GM21825 (cell line): ENCODE data around the gene PANK3.

Source experiments
- ATAC-seq: cut with Tn5 transposase; IDR thresholded peaks from one replicate; pipeline ENCODE4 v1.9.1; 2021; ENCODE audit warnings: mild to moderate bottlenecking, moderate library complexity; ENCODE audit not compliant: unreplicated experiment

PANK3 gene

DNA sequence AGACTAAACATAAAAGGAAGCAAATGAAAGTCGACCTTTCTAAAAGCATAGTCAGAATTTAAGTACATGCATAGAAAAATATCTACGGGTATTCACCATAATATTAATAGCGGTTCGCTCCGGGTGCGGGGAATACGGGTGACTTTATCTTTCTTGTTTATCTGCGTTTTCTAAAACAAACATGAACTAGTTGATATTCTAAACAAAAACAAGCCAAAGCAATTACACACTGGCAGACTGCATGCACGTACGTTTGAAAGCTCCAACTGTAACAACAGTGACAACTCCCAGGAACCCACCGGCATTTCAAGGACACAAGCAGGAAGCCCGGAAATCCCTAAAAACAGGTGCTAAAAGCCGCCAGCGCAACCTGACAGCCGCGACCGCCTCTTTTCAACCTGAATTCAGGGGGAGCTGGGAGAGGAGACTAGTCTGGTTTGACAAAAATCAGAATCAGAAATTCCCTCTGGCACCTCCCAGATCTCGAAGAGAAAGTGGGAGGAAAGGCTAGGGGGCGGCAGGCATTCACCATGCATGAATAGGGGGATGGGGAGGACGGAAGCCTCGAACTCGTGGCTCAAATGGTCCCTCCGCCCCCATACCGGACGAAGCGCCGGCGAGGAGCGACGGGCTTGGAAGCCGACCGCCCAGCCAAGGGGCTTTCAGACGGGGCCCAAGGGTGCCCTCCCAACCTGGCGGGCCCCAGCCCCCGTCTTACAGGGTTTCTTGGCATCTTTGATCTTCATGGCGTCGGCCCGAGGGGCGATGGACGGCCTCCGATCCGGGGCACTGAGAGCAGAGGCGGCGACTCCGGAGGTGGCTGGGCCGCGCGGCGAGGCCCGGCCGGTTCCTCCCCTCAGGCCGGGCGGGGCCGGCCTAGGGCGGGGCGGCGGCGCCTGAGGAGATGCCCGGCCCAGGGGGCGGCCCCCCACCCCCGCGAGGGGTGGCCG, at the start of gene PANK3:
Gene PANK3 (minus strand): TSS at position 831 of the 950 bp plus-strand sequence. CDS start 85 bp downstream, at position 746.
- peak; percentile 52 for ATAC-seq

DNA sequence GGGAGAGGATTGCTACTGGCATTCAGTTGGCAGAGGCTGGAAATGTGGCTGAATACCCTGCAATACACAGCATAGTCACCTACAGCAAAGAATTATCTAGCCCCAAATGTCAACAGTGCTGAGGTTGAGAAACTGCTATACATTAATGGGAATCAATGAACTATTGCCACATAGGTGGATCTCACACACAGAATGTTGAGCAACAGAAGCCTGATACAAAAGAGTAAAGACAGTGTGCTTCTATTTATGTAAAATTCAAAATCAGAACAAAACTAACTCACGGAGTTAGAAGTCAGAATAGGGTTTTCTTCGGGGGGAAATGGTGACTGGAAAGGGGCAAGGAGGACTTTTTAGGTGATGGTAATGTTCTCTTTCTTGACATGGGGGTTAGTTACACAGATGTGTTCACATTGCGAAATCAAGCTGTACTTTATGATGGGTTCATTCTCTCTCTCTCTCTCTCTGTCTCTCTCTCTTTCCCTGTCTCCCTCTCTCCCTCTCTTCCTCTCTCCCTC, 45.7 kb upstream of the PANK3 start:
- ATAC-seq = no peak

DNA sequence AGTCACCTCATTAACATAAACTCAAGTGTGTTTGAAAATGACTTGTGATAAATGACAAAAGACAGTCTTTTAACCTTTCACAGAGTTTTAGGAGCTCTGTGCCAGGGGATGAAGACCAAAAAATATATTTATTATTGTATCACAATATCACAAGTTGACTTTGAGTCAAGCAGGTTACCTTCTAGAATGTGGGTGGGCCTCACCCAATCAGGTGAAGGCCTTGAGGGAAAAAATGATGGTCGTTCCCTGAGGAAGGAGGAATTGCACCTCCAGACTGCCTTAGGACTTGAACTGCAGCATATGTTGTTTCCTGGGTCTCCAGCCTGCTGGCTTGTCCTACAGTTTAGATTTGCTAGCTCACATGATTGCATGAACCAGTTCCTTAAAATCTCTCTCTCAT, 41.6 kb upstream of the PANK3 start:
- ATAC-seq = no peak

DNA sequence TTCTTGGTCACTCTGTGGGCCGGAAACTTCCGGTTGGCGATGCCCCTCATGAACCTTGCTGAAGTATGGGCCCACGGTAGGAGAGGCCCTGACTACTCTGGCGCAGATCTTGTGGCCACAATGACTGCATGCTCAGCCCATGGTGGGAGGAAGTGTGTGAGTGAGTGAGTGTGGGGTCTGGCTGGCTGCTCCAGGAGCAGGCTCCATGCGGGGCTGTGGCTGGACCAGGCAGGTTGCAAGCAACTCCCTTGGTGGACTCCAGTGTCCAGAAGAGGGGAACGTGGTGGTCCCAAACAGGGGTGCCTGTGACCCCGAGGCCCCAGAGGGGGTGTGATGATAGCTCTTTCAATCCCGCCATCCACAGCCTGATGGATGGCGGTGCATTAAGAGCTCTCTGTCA, 35.5 kb upstream of the PANK3 start:
- ATAC-seq = no peak

DNA sequence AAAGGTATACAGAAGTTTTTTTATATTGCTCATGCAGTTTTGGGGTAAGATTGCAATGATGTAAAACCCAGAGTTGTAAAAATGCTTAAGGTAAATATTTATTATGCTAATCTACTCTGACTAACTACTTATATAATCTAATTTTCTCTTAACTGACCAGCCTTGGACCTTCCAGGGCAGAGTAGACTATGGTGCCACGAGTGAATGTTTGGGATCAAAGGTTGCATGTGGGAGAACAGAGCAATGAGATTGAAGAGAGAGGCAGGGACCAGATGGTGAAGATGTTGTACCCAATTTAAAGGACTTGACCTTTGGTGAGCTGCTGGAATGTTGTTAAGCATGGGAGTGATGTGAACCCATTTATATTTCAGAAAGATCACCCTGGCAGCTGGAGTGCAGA, 34.8 kb upstream of the PANK3 start:
- ATAC-seq = no peak

DNA sequence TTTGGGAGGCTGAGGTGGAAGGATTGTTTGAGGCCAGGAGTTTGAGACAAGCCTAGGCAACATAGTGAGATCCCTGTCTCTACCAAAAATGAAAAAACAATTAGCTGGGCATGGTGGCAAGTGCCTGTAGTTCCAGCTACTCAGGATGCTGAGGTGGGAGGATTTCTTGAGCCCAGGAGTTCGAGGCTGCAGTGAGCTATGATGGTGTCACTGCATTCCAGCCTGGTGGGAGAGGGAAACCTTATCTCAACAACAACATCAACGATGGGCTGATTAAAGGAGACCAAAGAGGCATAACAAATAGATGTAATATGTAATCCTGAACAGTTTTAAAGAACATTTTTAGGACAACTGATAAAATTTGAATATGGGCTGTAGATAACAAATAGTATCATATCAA, 34.2 kb upstream of the PANK3 start:
- ATAC-seq = no peak

DNA sequence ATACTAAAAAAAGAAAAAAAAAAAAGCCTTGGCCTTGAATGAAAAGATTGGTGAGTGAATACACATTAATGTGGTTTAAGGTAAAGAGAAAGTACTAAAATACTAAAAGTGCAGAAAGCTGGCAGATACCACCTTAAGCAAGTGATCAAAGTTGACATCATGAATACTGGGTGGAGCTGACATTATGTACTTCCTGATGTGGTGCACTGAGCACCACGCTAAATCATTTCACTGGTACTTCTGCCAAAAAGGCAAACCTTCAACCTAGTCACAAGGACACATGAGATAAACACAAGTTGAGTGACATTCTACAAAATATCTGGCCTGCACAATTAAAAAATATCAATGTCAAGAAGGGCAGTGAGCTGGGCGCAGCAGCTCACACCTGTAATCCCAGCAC, 33.8 kb upstream of the PANK3 start:
- no peak for ATAC-seq

DNA sequence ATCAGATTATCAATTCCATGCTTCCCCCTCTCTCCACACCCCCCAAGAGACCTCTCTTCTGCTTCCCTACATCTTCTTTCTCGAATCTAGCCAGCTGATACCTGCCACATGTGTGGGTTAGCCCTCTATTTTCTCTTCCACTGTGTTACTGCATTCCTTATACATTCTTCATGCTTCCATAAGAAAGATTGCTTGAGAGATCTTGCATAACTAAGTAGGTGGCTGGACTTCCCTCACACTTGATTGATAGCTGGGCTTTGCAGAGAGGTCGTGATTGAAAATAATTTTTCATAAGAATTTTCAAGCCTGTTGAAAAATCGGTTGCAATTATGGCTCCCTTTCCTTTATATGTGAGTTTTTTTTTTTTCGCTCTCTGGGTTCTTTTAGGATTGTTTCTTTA, 33.0 kb upstream of the PANK3 start:
- ATAC-seq = no peak

DNA sequence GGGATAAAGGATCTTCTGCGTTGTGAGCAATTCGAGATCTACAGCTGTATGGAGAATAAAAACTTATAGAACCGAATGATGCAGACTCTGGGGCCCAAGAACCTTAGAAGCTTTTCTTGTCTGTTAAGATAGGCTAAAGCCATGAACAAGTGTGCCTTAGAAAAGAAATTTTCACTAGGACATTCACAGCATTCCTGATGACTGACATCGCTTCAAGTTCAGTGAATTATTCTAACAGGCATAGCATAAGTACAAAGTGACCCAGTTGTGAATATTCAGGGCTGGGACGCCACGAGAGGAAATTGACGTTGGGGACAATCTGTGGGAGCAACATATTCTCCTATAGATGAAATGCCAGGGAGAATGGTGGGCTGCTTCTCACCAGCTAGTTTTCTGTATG, 32.0 kb upstream of the PANK3 start:
- no peak for ATAC-seq

DNA sequence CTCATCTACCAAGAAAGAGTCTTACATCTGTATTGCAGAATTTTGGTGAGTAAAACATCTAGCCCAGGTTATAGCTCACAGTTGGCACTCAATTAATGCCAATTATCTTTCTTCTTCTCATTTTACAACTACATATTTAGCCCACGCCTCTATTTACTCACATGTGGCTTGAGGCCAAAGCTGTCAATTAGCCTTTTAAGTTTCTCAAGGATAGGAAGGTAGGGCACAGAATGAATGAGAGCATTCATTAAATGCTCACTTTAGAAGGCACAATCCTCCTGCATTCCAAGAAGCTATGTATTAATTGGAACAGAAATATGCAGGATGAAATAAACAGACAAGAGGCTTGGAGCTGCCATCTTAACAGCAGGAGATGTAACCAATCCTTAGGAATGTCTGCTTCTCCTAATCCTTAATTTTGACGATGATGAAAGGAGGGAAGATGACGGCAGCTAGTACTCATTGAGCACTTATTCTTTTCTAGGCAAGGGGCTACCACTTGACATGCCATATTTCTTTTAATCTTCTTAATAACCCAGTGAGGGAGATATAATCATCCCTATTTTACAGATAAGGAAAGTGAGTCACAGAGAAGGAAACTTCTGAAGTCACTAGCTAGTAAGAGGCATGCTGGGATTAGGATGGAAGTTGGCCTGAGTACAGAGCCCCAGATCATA, 30.8 kb upstream of the PANK3 start:
- no peak for ATAC-seq

DNA sequence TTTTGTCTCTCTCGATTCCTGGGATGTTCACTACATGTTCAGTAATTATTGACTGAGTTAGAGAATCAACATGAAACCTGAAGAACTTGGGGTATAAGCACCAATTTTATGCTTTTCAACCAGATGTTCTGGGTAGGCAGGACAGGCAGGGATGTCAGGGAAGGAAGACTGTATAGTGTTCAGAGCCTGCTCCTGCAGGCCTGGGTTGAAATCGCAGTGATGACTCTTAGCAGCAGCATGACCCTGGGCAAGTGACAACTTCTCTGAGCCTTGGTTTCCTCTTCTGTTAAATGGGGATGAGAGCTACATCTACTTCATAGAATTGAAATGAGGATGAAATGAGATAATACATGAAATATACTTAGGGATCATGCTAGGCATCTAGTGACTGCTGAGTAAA, 29.7 kb upstream of the PANK3 start:
- ATAC-seq = no peak

DNA sequence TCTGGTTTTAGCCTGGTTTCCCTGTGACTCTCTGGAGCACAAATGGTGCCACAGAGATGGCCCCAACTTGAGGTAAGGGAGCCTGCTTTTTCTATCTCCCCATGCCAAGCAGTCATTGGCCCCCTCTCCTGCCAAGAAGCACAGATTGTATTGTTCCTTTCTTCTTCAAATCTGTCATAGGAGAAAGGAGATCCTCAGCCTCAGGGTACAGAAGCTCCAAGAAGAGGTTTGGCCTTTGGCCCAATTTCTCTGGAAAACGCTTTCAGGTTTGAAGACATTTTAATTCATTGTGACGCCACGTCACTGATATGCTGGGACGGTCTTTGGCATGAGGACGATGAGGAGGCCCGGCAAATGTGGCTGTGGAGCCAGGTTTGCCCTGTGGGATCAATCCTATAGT, 29.2 kb upstream of the PANK3 start:
- ATAC-seq = no peak

DNA sequence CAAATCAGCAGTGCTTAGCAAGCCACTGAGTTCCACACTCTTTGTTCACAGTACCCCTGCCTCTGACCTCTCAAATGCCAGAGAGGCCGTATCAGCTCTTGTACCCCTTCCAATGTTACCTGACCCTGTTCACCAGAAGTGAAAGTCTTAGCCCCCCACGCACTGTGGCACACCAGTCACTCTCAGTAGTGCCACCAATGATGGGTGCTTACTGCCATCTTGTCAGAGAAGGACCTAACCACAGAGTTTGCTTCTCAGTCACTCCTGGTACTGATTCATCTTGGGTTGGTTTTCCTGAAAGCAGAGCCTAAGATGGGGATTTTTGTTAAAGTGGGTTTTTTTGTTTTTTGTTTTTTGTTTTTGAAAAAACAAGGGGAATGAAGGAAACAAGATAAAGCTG, 28.8 kb upstream of the PANK3 start:
- no peak for ATAC-seq

DNA sequence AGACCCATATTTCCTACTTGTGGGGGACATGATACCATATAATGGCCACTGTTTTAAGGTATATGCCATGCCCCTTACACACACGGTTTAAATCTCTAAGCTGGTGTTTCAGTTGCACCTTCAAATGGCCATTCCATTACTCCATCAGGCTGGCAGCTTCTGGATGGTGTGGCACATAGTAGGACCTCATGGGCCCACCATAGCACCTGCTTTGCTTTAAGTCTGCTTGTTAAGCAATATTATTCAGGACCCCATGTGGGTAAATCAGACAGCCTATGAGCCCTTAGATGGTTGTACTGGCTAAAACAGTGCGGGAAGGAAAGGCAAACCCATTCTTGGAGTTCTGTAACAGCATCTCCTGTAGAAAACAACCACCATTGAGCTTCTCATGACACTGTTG, 27.4 kb upstream of the PANK3 start:
- no peak for ATAC-seq

DNA sequence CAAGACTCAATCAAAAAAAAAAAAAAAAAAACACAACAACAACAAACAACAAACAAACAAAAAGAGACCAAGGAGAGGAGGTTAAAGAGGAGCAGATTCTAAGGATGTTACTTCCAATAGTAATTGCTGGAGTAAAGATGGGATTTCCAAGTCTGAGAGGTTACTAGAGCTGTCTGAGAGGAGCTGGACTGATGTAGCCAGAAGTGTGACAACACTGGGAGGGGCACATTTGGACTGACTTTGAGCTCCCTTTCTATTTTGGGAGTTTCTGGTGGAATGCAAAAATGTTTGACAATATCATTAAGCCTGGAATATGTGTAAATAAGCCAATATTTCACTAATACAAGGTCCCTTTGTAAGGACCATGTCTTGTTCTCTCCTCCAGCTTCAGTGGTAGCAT, 25.3 kb upstream of the PANK3 start:
- no peak for ATAC-seq

DNA sequence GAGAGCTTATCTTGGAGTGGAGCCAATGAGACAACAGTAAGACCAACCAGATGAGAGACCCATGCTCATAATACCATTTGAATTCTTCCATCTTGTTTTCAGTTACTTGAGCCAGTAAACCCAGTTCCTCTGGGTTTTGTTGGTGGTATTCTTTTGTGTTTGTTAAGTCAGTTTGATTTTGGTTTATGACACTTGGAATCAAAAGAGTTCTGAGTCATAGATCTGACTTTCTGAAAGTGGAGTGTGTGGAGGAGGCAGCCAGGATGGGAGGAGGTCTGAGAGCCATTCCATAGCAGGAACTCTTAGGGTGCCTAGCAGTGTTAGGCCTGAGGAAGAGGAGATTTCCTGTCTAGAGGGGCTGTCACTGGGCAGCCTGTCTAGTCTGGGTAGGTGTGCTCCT, 24.6 kb upstream of the PANK3 start:
- ATAC-seq = no peak

DNA sequence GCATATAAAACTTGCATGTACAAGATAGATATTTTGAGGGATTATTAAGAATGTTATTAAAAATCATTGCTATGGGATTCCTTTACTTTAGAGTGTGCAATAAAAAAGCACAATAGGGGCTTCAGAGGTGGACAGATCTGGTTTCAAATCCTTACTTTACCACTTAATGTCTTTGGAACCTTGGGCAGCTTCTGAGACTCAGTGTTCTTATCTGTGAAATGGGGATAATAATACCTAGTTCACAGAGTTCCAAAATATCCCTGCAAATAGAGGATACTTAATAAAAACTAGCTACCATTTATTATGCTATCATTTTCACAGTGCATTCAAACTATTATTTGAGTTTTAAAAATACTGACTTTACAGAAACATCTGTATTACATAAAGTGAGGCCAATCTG, 23.3 kb upstream of the PANK3 start:
- no peak for ATAC-seq

DNA sequence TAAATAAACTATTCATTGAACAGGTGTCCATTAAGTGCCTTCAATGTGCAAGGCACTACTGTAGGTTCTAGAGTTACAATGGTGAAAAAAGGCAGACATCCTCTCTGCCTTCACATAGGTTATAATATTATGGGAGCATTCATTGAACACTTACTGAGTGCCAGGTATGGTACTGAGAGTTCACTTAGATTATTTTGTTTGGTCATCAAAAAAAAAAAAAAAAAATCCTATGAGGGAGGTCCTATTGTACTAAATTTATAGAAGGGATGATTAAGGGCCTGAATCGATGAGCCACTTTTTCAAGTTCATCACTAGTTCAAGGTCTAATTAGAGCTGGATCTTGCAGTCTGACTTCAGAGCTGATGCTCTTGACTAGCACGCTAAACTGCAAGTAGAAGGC, 22.8 kb upstream of the PANK3 start:
- ATAC-seq = no peak

DNA sequence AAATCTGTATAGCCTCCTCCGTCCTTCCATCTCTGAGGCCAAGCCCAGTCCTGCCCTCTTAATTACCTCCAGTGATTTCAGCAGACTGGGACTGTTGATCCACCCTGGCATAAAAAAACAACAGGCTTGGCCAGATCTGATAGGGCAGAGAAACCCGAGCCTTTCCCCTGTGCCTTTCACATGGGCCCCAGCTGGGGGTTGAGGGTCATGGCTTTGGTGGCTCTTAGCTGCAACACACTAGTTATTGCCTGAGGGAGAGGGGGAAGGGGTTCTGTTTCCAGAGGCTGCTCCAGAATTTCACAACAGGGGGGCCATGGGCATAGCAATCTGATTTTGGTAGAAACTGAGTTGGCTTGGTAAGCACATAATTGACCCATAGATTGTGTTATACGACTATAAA, 21.2 kb upstream of the PANK3 start:
- no peak for ATAC-seq

DNA sequence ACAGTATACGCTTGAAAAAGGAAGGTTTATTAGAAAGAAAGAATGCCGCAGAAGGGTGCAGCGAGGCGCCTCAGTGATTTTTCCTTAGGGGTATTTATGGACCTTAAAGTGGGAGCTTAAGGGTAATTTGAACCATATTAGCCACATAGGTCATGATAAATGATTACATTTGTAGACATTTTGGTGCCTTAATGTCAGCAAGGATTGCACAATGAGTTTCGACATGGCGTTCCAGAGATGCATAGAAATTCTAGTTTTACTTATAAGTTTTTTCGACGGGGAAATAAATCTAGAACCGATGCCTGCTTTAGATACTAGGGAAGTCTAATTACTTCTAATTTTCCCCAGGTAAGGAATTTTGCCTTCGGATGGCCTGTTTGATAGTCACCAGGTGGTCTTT, 20.7 kb upstream of the PANK3 start:
- ATAC-seq = no peak

DNA sequence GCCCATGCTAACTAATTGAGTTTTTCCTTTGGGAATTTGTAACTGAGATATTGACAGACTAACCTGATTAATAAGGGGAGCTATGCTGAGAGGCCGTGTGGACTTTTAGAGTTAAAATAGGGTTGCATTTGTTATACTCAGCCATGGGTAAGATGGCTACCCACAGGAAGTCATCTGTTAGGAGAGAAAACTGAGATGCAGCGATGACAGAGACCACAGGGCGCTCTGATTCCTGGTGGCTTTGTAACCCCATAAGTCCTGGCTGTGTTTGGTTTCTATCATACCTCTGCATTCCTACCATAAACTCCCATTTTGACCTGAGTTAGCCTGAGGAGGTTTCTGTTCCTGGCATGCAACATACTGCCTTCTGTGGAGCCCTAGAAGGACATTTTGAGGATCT, 19.5 kb upstream of the PANK3 start:
- ATAC-seq = no peak

DNA sequence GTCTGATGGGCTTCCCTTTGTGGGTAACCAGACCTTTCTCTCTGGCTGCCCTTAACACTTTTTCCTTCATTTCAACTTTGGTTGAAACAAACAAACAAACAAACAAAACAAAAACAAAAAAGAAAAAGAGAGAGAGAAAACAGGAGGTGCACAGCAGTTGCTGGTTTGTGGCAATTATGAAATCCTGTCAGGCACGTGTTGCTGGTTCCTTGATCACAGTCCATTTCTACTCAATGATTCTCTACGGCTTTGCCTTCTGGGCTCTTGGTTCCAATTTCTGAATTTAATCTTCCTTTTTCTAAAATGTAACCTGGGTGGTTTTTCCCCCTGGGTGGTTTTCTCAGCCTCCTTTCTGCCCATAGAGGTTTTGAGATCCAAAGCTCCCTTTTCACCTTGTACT, 17.8 kb upstream of the PANK3 start:
- no peak for ATAC-seq
